Stimulated activated CD8-positive, alpha-beta memory T cell treated with anti-CD3 and anti-CD28 coated beads, Interleukin-12 subunit alpha, Interleukin-12 subunit beta, amount 100 ng/mL, for 24 hours (primary cell): ENCODE measurements around the gene CEP97.
"Not testable (repeated sequence)": the region's sequence is repeated elsewhere in the genome, so short reads cannot be mapped to it uniquely, and the experiment has no call there.

Source experiments
- DNase-seq: peaks from one replicate; pipeline ENCODE4 v3.0.0-alpha.2; 2020; ENCODE audit errors: extremely low read depth

CEP97 gene

GRCh38 chr3:101762041-101762646, 37.7 kb downstream of the CEP97 start:
- no peak for DNase-seq

DNA sequence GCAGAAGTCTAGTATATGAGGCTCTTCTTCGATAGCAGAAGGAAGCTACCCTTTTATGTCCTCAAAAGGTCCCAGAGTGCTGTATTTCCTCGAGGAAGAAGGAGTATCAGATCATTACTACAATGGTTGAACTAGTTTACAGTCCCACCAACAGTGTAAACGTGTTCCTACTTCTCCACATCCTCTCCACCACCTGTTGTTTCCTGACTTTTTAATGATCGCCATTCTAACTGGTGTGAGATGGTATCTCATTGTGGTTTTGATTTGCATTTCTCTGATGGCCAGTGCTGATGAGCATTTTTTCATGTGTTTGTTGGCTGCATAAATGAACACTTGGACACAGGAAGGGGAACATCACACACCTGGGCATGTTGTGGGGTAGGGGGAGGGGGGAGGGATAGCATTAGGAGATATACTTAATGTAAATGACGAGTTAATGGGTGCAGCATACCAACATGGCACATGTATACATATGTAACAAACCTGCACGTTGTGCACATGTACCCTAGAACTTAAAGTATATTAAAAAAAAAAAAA, 53.4 kb downstream of the CEP97 start:
- not testable (repeated sequence) for DNase-seq

- no peak for DNase-seq
Observed at GRCh38 chr3:101778385-101779046, 54.1 kb downstream of the CEP97 start.

DNA sequence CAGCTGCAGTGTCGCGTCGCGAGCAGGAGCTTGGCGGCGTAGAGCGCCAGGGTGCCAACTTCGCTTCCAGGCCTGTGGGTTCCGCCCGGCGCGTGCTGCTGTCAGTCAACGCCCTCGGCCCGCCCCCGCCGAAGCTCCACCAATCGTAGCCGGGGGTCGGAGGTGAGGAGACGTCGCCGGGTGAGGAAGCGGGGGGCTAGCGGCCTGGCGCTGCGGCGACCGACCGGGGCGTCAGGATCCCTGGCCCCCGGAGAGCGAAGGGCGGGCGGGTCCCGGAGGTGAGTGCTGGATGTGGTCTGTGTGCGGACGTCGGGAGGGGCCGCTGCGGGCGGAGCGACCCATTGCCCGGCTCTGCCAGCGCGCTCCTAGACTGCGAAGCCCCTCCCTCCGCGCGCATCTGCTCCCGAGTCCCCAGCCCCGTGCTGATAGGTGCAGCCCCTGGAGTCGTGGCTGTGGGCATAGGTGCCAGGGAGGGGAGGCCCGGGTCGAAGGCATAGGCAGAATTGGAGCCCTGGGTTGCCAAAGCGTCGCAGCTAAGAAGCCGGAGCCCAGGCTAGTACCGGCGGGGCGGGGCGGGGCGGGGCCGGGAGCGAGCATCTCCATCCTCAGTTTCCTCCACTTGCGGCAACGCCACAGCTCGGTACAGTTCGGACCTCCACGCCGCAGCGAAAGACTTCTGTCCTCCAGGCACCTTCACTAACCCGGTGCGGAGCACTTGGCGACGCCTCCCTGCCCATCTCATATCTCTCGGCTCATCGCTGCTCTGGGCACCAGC, 54.8 kb downstream of the CEP97 start, which contains the start of gene NXPE3:
TSS of gene NXPE3 (plus strand) at position 165 of the 775 bp plus-strand sequence. CDS start 6,386 bp downstream, outside the sequence.
- DNase-seq, result peak; percentile 87

GRCh38 chr3:101779822-101780381, 55.5 kb downstream of the CEP97 start:
- DNase-seq, result no peak

- no peak for DNase-seq
Observed at GRCh38 chr3:101780661-101781060, 56.2 kb downstream of the CEP97 start.

GRCh38 chr3:101781166-101781565, 56.8 kb downstream of the CEP97 start:
- DNase-seq, result no peak

DNA sequence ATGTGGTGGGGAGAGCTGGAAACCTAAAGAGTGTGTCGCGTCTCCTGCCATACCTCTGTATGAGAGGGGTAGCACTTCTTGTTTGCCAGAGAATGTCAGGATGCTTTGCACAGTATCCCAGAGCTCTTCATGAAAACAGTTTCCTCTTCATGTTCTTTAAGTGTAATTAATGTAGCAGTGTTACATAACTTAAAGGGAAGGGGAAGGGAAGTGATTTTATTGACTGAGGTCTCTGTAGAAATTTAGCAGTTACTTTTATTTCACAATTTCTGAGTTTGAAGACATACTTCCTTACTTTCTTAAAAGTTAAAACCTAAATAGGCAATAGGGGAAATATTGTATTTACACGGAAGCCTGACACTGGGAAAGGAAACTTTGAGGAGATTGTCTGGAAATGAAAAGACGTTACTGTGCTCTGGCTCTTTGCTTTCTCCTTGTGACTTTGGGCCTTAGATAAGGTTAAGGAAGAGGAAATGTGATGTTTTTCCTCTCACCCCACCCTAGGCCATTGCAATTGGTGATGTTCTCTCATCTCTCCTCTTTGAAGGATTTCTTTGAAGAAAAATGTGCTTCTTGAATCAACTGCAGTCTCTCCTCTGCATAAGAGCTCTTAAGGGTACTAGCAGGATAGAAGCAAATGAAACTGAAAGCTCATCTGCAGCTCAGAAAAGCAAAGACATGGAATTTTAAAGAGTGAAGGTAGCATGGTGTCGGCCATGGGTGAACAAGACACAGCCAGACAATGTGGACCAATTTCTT, 60.6 kb downstream of the CEP97 start:
- no peak for DNase-seq

GRCh38 chr3:101791778-101792177, 67.4 kb downstream of the CEP97 start:
- DNase-seq, result no peak

GRCh38 chr3:101796077-101796680, 71.8 kb downstream of the CEP97 start:
- no peak for DNase-seq

GRCh38 chr3:101801174-101801573, 76.8 kb downstream of the CEP97 start:
- no peak for DNase-seq

- no peak for DNase-seq
Observed at GRCh38 chr3:101802179-101802578, 77.8 kb downstream of the CEP97 start.

DNA sequence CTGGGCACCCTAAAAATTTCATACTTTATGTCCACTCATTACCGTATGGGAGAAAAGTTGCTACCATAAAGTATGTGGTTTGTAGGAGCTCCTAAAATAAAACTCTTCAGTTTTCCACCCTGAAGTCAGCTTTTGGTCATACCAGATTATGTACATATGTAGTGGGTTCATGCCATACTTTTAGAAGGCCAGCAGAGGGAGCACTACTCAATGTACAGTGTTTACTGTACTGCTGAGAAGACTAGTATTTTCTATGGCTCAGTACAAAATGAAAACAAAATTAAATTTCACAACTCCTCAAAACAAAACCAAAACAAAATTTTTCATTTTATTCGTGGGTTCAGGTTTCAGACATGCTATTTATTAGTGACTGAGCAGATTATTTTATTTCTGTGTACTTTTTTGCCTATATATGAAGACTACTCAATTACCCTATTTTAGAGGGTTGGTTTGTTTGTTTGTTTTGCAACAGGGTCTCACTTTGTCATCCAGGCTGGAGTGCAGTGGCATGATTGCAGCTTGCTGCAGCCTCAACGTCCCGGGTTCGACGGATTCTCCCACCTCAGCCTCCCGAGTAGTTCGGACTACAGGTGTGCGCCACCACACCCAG, 78.9 kb downstream of the CEP97 start:
- no peak for DNase-seq

DNA sequence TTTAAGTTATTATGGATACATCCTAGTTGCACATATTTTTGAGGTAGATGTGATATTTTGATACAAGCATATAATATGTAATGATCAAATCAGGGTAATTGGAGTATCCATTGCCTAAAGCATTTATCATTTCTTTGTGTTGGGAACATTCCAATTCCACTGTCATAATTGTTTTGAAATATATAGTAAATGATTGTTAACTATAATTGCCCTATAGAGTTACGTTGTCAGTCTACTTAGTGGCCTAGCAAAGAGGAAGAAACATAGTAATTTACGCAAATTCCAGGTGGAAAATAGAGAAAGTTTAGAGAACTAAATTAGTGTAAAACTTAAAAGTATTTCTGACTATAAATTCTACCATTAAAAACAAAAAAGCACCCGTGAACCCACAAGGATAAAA, 79.5 kb downstream of the CEP97 start:
- no peak for DNase-seq

DNA sequence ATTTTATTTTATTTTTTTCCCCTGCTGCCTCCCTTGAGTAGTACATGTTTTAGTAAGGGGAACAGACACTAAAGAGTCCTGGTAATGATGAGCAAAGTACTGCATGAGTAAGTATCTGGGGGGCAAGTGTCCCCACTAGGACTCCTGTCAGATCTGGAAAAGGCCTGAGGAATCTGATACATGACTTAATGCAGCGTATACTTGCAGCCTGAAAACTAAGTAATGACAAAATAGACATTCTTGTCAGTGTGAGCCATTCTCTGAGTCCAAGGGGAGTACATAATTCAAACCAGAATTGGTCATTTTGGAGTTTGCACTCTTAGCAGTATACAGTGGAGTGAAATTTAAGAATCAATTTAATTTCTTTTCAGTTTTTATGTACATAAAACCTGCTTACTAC, 82.1 kb downstream of the CEP97 start:
- DNase-seq, result no peak

GRCh38 chr3:101807888-101808287, 83.5 kb downstream of the CEP97 start:
- no peak for DNase-seq

GRCh38 chr3:101809178-101810021, 85.0 kb downstream of the CEP97 start:
- DNase-seq, result no peak

DNA sequence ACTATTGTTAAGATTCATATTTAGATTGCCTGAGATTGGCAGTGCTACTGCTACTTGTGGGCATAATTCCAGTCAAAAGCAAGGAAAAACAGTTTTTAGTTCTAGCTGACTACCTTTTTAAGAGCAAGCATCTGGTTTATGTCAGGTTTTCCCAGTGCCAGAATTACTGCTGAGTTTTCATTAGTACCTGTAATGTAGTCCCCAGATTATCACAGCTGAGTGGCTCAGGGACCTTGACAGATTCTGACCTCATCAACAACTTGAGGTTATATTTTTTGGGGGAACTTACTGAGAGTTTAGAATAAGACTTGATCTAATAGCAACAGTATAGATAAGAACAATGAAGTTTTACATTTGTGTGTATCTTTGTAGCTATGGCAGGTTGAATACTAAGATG, 85.6 kb downstream of the CEP97 start:
- DNase-seq, result no peak

GRCh38 chr3:101811875-101812274, 87.5 kb downstream of the CEP97 start:
- DNase-seq, result no peak

DNA sequence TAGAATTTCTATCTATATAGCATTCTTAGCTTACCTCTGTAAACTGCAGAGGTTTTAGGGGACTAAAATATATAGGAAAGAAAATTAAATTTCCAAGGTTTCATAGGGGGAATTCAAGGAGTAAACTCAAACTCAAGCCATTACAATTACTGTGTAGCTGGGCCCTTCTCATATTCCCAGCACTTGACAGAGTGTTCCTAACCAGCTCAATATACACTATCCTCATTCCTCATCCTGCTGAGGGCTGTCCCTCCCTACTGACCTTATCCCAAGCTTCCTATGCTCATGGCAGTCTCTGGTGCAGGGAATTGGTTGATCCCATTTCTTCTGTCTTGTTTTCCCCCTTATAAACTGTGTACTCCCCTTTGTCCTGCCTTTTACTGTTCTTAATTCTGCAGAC, 88.5 kb downstream of the CEP97 start:
- no peak for DNase-seq
